ENCODE results near the gene TESK1.

GRCh38 chr9:35564658-35565061 is 40.4 kb upstream of the TESK1 start:
- TF ChIP-seq, protein P1, sequence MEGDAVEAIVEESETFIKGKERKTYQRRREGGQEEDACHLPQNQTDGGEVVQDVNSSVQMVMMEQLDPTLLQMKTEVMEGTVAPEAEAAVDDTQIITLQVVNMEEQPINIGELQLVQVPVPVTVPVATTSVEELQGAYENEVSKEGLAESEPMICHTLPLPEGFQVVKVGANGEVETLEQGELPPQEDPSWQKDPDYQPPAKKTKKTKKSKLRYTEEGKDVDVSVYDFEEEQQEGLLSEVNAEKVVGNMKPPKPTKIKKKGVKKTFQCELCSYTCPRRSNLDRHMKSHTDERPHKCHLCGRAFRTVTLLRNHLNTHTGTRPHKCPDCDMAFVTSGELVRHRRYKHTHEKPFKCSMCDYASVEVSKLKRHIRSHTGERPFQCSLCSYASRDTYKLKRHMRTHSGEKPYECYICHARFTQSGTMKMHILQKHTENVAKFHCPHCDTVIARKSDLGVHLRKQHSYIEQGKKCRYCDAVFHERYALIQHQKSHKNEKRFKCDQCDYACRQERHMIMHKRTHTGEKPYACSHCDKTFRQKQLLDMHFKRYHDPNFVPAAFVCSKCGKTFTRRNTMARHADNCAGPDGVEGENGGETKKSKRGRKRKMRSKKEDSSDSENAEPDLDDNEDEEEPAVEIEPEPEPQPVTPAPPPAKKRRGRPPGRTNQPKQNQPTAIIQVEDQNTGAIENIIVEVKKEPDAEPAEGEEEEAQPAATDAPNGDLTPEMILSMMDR (IDR thresholded peaks at IDR 0.05): no peak
- no peak for TF ChIP-seq EZH2 (IDR thresholded peaks at IDR 0.05; ENCODE audit: borderline replicate concordance, insufficient read depth, low read depth, low read length, poor library complexity, severe bottlenecking)

All from B cell (primary cell).